Nephron progenitor cell (in vitro differentiated cells): ENCODE measurements around the gene KRT37.

Experiments used
- DNase-seq: peaks from one replicate; pipeline ENCODE4 v3.0.0; 2021
- H3K27ac Mint-ChIP-seq: 2 replicates; pipeline ENCODE4 v1.8.0; 2021; ENCODE audit warnings: mild to moderate bottlenecking, moderate library complexity, mixed read lengths
- H3K27me3 Mint-ChIP-seq: 2 replicates; pipeline ENCODE4 v1.8.0; 2021; ENCODE audit warnings: mild to moderate bottlenecking, low read depth, mixed read lengths; ENCODE audit not compliant: poor library complexity
- H3K36me3 Mint-ChIP-seq: 2 replicates; pipeline ENCODE4 v1.8.0; 2021; ENCODE audit warnings: low read depth, mixed read lengths
- H3K4me1 Mint-ChIP-seq: 2 replicates; pipeline ENCODE4 v1.8.0; 2021; ENCODE audit warnings: mixed read lengths
- H3K4me3 Mint-ChIP-seq: 2 replicates; pipeline ENCODE4 v1.8.0; 2021; ENCODE audit warnings: mild to moderate bottlenecking, moderate library complexity, mixed read lengths
- H3K9me3 Mint-ChIP-seq: 2 replicates; pipeline ENCODE4 v1.8.0; 2021; ENCODE audit warnings: mild to moderate bottlenecking, moderate library complexity, mixed read lengths
- TF ChIP-seq, protein P1 (sequence below): fragments of 200-600 bp; sonication (generic); IDR thresholded peaks from 2 replicates; pipeline ENCODE4 v1.5.0; 2021; ENCODE audit warnings: antibody characterized with exemption

Gene KRT37

DNA sequence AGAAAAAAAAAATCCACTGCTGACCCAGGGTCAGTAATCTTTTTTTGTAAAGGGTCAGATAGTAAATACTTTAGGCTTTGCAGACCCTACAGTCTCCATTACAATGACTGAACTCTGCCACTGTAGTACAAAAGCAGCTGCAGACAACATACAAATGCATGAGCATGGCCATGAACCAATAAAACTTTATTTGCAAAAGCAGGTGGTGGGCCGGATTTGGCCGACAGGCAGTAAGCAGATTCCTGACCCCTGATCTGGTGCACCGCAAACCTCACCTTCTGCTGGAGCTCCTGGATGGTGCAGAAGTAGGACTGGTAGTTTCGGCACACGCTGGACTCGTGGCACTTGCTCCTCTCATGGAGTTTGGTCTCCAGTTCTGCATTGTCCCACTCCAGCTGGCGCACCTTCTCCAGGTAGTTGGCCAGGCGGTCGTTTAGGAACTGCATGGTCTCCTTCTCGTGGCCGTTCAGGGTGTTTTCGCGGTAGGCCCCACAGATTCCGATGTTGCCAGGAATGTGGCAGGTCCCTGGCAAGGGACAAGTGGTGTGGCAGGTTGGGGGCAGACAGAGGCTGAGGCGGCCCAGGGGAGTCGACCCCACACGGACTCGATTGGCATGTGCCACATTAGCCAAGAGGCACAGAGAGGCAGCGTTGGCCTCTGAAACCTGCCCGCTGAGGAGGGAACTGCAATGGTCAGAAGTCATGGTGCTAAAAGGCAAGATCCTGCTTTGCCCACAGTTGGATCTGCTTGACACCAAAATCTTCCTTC, 13.1 kb downstream of the KRT37 start:
- Mint-ChIP-seq H3K9me3 (no peaks in the 10 kb centered on the region), H3K4me3 (no peak overlapping the region), H3K27me3 (peaks cover 8% of the 10 kb centered on the region), H3K36me3 (no peaks in the 10 kb centered on the region), H3K27ac (no peak overlapping the region), H3K4me1 (peaks cover 17% of the 10 kb centered on the region)
- no peak for DNase-seq
- TF ChIP-seq, protein P1, sequence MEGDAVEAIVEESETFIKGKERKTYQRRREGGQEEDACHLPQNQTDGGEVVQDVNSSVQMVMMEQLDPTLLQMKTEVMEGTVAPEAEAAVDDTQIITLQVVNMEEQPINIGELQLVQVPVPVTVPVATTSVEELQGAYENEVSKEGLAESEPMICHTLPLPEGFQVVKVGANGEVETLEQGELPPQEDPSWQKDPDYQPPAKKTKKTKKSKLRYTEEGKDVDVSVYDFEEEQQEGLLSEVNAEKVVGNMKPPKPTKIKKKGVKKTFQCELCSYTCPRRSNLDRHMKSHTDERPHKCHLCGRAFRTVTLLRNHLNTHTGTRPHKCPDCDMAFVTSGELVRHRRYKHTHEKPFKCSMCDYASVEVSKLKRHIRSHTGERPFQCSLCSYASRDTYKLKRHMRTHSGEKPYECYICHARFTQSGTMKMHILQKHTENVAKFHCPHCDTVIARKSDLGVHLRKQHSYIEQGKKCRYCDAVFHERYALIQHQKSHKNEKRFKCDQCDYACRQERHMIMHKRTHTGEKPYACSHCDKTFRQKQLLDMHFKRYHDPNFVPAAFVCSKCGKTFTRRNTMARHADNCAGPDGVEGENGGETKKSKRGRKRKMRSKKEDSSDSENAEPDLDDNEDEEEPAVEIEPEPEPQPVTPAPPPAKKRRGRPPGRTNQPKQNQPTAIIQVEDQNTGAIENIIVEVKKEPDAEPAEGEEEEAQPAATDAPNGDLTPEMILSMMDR, result no peak

DNA sequence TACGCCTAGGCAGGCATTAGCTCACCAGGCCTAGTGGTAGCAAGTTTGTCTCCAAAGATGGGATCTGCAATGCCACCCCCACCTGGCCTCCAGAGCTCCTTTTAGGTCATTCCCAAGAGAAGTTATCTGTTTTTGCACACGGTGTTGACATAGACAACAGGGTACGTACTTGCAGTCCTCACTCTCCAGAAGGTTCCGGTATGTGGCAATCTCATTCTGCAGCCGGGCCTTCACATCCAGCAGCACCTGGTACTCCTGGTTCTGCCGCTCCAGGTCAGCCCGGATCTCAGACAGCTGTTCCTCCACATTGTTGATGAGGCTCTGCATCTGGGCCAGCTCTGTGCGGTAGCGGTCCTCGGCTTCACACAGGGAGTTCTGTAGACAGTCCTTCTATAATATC, 17.2 kb downstream of the KRT37 start:
- H3K27ac Mint-ChIP-seq, result no peak overlapping the region
- H3K4me1 Mint-ChIP-seq, result peaks cover 7% of the 10 kb centered on the region
- TF ChIP-seq, protein P1, result no peak
- no peaks in the 10 kb centered on the region for H3K9me3 Mint-ChIP-seq
- H3K4me3 Mint-ChIP-seq, result no peak overlapping the region
- no peak for DNase-seq
- no peaks in the 10 kb centered on the region for H3K36me3 Mint-ChIP-seq
- H3K27me3 Mint-ChIP-seq, result peaks cover 8% of the 10 kb centered on the region

DNA sequence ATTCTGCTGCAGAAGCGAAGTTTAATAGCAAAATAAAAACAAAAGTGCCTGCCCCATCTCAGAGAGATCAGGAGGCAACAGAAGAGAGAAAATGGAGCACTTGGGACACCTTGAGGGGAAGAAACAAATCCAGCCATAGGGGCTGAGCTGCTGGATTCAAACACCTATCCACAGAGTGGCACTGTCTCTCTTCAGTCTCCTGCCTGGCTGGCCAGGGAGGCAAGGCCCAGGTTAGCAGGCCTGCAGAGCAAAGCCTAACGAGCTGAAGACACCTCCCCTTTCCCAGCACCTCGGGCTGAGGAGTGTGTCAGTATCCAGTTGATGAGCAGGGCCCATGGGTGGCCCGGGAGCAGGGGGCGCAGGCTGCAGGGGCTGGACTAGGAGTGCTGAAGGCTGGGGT, 18.2 kb downstream of the KRT37 start:
- Mint-ChIP-seq H3K4me1 (peaks cover 7% of the 10 kb centered on the region), H3K9me3 (no peaks in the 10 kb centered on the region)
- no peak for DNase-seq

DNA sequence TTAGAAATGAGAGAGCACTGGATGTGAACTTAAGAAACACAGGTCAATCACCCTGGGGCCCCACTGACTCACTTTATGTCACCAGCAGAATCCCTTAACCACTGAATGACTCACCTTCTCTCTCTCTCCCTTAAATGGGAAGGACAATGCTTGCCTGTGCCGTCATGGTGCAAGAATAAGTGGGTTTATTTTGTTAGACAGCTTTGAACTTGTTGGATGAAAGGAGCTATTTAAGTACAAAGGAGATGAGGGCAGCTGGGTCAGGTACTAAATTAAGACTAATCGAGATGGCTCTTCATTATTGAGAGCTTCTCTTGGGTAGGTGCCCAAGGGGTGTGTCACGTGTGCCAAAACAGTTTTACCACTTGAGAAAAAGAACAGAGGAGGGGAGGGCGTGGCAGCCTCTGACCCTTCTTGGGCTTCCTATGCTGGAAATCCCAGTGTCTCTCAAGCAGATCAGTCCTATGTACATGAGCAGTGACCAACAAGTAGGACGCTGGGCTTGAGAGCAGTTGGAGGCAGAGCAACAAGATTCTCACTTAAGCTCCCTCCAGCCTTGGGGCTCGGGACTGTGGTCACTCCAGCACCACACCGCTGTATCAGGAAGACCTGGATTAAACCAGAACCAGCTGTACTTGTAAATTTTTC, 20.2 kb downstream of the KRT37 start:
- no peak overlapping the region for H3K4me3 Mint-ChIP-seq
- H3K4me1 Mint-ChIP-seq, result peaks cover 7% of the 10 kb centered on the region
- H3K27me3 Mint-ChIP-seq, result peaks cover 4% of the 10 kb centered on the region
- no peak for DNase-seq
- H3K27ac Mint-ChIP-seq, result no peak overlapping the region
- no peaks in the 10 kb centered on the region for H3K36me3 Mint-ChIP-seq
- TF ChIP-seq, protein P1, result no peak
- H3K9me3 Mint-ChIP-seq, result no peaks in the 10 kb centered on the region

More for the DNA sequence above, 18.2 kb downstream of the KRT37 start:
- Mint-ChIP-seq H3K27me3 (peaks cover 7% of the 10 kb centered on the region), H3K36me3 (no peaks in the 10 kb centered on the region), H3K4me3 (no peak overlapping the region), H3K27ac (no peak overlapping the region)
- TF ChIP-seq, protein P1, result no peak

DNA sequence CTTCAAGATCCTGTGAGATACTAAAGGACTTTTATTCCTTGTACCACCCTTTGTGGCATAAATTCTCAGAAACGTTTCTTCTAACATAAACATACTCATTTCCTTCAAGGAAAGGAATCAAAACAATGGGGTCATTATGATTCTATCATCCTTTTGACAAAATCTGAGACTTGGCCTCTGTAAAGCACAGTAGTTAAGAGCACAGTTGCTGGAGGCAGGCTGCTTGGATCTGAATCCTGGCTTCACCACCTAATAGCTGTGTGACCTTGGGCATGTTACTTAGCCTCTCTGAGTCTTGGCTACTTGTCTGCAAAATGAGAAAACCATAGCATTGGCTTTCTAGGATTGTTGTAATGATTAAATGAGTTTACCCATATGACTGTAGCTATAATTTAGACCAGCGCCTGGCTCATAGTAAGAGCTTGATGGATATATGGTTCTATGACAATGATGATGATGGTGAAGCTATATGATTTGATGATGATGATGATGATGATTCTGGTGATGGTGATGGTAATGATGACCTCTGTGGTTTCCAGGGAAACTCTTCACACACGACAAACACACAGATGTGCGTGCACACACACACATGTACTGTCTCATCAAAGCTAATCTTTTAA, 20.9 kb downstream of the KRT37 start:
- Mint-ChIP-seq H3K36me3 (no peaks in the 10 kb centered on the region), H3K4me1 (peaks cover 7% of the 10 kb centered on the region), H3K27me3 (peaks cover 4% of the 10 kb centered on the region), H3K4me3 (no peak overlapping the region), H3K27ac (no peak overlapping the region), H3K9me3 (no peaks in the 10 kb centered on the region)
- TF ChIP-seq, protein P1, result no peak
- DNase-seq, result no peak
